Measurements from ENCODE around the gene ARHGEF28. TPM values are rescaled to one million over a fixed set of nuclear protein-coding genes. Genes with fewer than 3 reads are reported as not detected.

ARHGEF28 gene
- total RNA-seq, 1 donor from 2014 or later = 20.1 TPM

GRCh38 chr5:73770172-73771025, 144.4 kb downstream of the ARHGEF28 start:
- no peak for DNase-seq (ENCODE audit: low read depth)

GRCh38 chr5:73774924-73775323, 148.9 kb downstream of the ARHGEF28 start:
- no peak for DNase-seq (ENCODE audit: low read depth)

- DNase-seq (ENCODE audit: low read depth) = no peak
Measured at GRCh38 chr5:73776405-73776804, 150.4 kb downstream of the ARHGEF28 start.

GRCh38 chr5:73777192-73777591, 151.2 kb downstream of the ARHGEF28 start:
- DNase-seq (ENCODE audit: low read depth) = no peak

GRCh38 chr5:73780302-73781080, 154.5 kb downstream of the ARHGEF28 start:
- no peak for DNase-seq (ENCODE audit: low read depth)

GRCh38 chr5:73781107-73781768, 155.2 kb downstream of the ARHGEF28 start:
- no peak for DNase-seq (ENCODE audit: low read depth)

GRCh38 chr5:73783828-73784227, 157.8 kb downstream of the ARHGEF28 start:
- DNase-seq (ENCODE audit: low read depth) = peak; percentile 39

GRCh38 chr5:73786043-73786831, 160.2 kb downstream of the ARHGEF28 start:
- DNase-seq (ENCODE audit: low read depth) = no peak

- peak; percentile 55 for DNase-seq (ENCODE audit: low read depth)
Measured at GRCh38 chr5:73789851-73790281, 163.9 kb downstream of the ARHGEF28 start.

- no peak for DNase-seq (ENCODE audit: low read depth)
Measured at GRCh38 chr5:73791389-73791788, 165.4 kb downstream of the ARHGEF28 start.

GRCh38 chr5:73792687-73793320, 166.8 kb downstream of the ARHGEF28 start:
- DNase-seq (ENCODE audit: low read depth) = peak; percentile 86

- DNase-seq (ENCODE audit: low read depth) = no peak
Measured at GRCh38 chr5:73793911-73794310, 167.9 kb downstream of the ARHGEF28 start.

GRCh38 chr5:73796164-73797131, 170.5 kb downstream of the ARHGEF28 start:
- DNase-seq (ENCODE audit: low read depth) = peak; percentile 70

- DNase-seq (ENCODE audit: low read depth) = no peak
Measured at GRCh38 chr5:73797132-73797510, 171.1 kb downstream of the ARHGEF28 start.

GRCh38 chr5:73799401-73799972, 173.5 kb downstream of the ARHGEF28 start:
- no peak for DNase-seq (ENCODE audit: low read depth)

- peak; percentile 31 for DNase-seq (ENCODE audit: low read depth)
Measured at GRCh38 chr5:73801686-73802085, 175.7 kb downstream of the ARHGEF28 start.

- DNase-seq (ENCODE audit: low read depth) = no peak
Measured at GRCh38 chr5:73805449-73805848, 179.5 kb downstream of the ARHGEF28 start.

- DNase-seq (ENCODE audit: low read depth) = no peak
Measured at GRCh38 chr5:73808911-73809310, 182.9 kb downstream of the ARHGEF28 start.

GRCh38 chr5:73810429-73810828, 184.4 kb downstream of the ARHGEF28 start:
- no peak for DNase-seq (ENCODE audit: low read depth)

All from myocyte (in vitro differentiated cells).